Esophagus squamous epithelium (tissue), 4 donors: ENCODE results near the gene VIPR2.

Source experiments
- POLR2A ChIP-seq, 4 donors: fragments of 450-650 bp; IDR thresholded peaks; one replicate each; pipeline ENCODE4 v1.6.1; 2017; ENCODE audit warnings: antibody characterized with exemption in 4 of 4, mild to moderate bottlenecking in 4 of 4, moderate library complexity in 3 of 4
- TF ChIP-seq, protein P1 (sequence below), 6 experiments: fragments of 450-650 bp in 4 of 6; fragments of 200-600 bp in 2 of 6; sonication (generic) in 2 of 6; IDR thresholded peaks; one replicate each; pipeline ENCODE4 v1.5.1; 2016 to 2019; ENCODE audit warnings: antibody characterized with exemption in 6 of 6, mild to moderate bottlenecking in 4 of 6, moderate library complexity in 4 of 6

- TF ChIP-seq POLR2A (IDR thresholded peaks at IDR 0.05) = no peak
- TF ChIP-seq, protein P1, sequence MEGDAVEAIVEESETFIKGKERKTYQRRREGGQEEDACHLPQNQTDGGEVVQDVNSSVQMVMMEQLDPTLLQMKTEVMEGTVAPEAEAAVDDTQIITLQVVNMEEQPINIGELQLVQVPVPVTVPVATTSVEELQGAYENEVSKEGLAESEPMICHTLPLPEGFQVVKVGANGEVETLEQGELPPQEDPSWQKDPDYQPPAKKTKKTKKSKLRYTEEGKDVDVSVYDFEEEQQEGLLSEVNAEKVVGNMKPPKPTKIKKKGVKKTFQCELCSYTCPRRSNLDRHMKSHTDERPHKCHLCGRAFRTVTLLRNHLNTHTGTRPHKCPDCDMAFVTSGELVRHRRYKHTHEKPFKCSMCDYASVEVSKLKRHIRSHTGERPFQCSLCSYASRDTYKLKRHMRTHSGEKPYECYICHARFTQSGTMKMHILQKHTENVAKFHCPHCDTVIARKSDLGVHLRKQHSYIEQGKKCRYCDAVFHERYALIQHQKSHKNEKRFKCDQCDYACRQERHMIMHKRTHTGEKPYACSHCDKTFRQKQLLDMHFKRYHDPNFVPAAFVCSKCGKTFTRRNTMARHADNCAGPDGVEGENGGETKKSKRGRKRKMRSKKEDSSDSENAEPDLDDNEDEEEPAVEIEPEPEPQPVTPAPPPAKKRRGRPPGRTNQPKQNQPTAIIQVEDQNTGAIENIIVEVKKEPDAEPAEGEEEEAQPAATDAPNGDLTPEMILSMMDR (IDR thresholded peaks at IDR 0.05) = no peak
These were observed 82.9 kb downstream of the VIPR2 start for GRCh38 chr7:159061674-159062212.
